Measurements from ENCODE around the gene SLC38A10.

DNA sequence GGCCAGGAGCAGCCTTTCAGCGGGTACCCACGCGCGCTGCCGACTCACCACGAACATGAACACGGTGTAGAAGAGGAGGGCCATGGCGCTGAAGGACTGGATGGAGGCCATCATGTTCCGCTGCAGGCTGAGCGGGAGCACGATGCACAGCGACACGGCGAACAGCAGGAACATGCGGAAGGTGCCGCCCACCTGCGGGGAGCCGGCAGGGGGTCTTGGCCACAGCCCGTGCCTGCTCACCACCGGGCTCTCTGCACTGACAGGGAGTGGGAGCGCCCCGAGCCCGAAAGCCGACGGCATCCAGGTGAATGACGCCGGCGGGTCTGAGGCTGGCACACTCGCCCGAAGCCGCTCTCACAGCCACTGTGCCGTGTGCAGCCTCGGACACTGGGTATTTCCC, 13.0 kb downstream of the SLC38A10 start:
- TF ChIP-seq CTCF (IDR thresholded peaks at IDR 0.05) (no peak), POLR2A (IDR thresholded peaks at IDR 0.05) (no peak)
